T-helper 22 cell (primary cell): ENCODE data around the gene PLGRKT.
"Not testable (repeated sequence)": the region's sequence is repeated elsewhere in the genome, so short reads cannot be mapped to it uniquely, and the experiment has no call there.

ENCODE experiments used
- DNase-seq: peaks from one replicate; pipeline ENCODE4 v3.0.0-alpha.2; 2020; ENCODE audit warnings: low read depth

PLGRKT gene

DNA sequence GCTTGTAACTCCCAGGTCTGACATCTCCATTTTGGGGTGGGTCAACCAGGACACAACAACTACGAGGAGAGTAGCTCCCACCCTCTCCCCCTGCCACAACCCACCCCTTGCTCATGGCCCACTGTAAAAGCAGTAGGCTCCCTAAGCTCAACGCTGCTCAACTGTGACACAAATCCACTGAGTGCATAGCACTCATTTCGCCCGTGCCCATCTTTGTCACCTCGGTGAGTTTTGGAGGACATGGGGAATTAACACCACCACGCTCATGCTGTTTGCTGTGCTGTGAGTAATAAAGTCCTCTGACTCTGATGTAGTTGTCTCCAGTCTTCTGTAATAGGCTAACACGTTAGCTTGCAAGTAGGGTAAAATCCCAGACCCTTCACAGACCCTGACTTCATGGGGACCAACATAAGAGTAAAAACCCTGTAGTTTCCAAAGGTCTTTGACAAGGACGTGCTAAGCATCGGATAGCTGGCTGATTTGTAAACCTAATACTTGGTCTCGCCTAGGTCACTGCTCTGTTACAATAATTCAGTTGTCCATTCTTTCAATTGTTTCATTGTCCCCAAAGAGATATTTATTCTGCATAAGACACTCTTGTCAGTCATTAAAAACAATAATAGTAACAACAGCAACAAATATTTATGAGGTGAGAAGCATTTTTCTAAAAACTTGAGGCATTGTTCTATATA is 7.7 kb downstream of the PLGRKT start:
- no peak for DNase-seq

- no peak for DNase-seq
Measured at GRCh38 chr9:5428794-5429528, 8.8 kb downstream of the PLGRKT start.

DNA sequence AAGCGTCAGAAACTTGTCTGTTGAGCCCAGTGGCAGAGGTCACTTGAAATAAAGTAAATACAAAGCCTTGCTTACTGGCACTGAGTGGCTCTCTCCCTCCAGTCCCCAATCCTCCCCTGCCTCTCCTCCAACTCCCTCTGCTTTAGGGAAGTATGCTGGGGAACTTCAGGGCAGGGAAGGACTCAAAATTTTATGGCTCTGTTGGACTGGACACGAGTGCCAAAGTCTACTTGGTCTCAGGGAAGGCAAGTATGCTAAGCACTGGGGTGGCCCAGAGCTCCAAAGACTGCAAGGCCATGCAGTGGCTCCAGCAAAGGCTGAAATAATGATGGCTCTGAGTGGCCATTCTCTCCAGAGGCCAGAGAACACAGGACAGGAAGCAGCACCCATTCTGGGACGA is 9.6 kb downstream of the PLGRKT start:
- DNase-seq, result no peak

DNA sequence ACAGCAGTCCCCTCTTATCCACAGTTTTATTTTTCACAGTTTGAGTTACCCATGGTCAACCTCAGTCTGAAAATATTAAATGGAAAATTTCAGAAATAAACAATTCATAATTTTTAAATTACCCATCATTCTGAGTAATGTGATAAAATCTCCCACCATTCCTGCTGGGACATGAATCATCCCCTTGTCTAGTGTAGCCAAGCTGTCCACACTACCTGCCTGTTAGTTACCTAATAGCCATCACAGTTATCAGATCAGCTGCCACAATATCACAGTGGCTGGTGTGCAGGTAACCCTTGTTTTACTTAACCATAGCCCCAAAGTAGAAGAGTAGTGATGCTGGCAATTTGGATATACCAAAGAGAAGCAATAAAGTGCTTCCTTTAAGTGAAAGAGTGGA is 10.7 kb downstream of the PLGRKT start:
- no peak for DNase-seq

DNA sequence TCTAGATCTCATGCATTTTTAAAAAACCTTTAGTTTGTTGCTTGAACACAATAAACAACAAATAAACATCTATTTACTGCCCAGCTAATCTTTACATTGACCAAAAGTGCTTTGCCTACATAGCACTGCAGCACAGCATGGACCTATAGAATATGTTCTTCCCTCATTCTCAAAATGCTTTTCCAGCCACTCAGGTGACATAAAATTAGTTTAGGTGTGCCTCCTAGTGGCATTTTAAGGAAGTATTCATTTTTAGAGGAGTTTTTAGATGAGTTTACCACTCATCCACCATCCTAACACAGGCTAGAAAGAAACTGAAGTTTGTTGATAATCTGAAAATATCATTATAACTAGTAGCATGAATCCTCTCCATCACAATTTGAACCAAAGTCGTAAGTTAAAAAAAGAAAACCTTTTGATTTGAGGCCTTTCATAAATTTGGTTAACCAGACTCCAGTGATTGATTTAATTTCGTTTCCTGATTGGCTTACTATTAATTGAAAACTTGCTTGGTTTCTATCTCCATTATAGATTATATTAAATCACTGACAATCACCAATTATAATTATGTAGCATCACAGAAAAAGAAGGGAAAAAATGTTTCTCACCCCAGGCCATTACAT is 12.6 kb downstream of the PLGRKT start:
- DNase-seq, result no peak

- DNase-seq, result no peak
Measured at GRCh38 chr9:5422276-5422675, 15.4 kb downstream of the PLGRKT start.

- DNase-seq, result no peak
Measured at GRCh38 chr9:5421163-5421562, 16.6 kb downstream of the PLGRKT start.

- no peak for DNase-seq
Measured at GRCh38 chr9:5419987-5420386, 17.7 kb downstream of the PLGRKT start.

DNA sequence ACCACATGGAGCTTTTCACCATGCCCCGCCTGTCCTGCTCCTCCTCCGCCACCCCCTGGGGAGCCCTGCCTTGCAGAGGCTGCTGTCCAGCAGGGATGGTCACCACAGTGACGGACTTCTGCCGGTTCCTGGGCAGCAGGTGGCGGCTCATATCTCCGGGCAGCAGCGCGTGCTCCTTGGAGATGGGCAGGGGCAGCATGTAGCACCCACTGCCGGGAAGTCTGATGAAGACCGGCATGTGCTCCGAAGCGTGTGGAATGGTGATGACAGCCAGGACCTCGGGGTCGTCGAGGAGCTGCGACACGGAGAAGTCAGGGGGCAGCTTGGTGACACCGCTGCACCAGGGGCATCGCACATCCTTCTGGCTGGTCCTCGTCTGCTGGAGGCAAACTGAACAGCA is 19.2 kb downstream of the PLGRKT start:
- no peak for DNase-seq

DNA sequence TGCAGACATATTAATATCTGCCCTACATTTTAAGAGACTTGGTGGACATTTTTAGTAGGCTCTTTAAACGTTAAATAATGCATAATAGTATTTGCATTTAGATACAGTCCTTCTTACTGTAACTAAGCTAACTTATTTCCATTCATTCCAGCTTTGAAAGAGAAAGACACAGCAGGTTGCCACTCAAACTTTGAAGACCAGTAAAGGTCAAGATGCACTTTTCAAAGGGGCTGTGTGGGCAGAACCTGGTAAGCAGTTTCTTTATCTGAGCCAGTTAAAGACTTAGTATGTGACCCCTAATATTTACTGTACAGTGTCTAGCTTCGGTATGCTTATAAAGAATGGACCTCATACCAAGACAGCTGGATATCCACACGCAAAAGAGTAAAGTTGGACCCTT is 20.8 kb downstream of the PLGRKT start:
- DNase-seq, result no peak

- DNase-seq, result no peak
Measured at GRCh38 chr9:5408596-5408995, 29.1 kb downstream of the PLGRKT start.

DNA sequence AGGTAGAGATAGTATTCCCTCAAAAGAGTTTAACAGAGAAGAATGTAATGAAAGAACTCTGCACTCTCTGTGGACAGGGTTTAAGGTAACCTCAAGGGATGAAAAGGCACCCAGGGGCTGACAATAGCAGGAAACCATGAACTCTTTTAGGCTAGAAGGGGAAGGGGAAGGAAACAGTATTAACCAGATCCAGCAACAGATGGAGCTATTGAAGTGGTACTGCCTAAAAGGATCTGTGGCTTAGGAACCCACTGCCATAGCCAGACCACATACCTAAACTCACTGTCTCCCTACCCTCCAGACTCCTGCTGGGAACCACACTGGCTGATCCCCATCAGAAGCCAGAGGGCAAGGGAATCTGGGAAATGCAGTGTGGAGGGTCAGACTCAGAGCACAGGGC is 35.5 kb downstream of the PLGRKT start:
- DNase-seq, result no peak

DNA sequence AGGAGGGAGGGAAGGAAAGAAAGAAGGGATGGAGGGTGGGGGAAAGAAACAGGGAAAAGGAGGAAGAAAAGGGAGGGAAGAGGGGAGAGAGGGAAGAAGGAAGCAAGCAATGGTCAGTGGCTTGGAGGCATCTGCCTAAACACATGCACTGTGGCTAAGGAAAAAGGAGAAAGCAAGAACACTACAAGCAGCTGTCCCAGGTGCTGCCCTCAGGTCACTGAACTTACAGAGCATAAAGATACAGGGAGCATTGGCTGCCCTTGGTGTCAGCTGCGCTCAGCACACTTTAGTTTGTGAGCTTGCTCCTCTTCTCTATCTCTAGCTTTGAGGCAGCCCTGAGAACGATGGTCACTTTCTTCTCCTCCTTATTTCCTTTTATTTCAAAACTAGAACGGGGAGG is 40.2 kb downstream of the PLGRKT start:
- DNase-seq, result not testable (repeated sequence)

DNA sequence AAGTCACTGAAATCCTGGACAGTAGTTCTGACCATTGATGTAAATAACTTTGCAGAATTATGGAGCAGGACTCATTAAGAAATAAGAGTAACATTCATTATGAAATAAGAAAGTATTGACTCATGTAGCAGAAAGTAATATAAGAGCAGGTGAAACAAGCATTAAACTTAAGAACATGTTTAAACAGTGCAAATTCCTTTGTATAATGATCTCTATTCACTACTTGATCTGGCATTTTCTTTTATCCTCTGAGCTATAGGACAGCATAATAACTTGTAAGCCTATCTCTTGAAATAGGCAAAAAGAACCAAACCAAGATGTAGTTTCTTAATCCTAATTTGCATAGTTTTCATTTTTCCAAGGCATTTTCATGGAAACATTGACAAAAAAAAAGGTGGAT is 42.3 kb downstream of the PLGRKT start:
- no peak for DNase-seq

GRCh38 chr9:5393976-5394375 is 43.7 kb downstream of the PLGRKT start:
- DNase-seq, result not testable (repeated sequence)

GRCh38 chr9:5393497-5393896 is 44.2 kb downstream of the PLGRKT start:
- no peak for DNase-seq

GRCh38 chr9:5392285-5392684 is 45.4 kb downstream of the PLGRKT start:
- no peak for DNase-seq

DNA sequence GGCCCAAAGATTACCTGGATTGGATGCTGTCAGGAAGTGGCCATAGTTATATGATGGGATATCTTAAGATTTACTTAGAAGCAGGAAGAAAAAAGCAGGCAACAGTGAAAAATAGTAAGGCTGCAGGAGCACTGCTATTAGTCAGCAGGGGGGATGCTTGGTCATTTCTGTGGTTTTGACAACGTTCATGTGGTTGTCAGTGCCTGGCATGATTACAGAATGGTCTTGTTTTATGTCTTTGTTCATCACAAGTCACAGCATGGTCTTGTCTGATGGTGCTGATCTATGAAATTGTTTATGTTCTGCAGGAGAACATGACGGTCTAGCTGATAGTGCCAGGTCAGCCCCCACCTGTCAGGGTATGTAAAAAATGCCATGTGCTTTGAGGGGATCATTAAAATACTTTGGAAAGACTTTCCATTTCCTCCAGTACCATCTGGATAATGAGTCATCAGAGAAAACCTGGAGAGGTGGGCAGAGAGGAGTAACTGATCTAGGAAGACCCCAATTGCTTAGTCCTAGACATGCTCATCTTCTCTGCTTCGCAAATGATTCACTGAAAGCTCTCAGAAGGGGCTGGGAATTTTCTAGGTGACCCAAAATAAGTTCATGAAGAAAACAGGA is 48.5 kb downstream of the PLGRKT start:
- no peak for DNase-seq

DNA sequence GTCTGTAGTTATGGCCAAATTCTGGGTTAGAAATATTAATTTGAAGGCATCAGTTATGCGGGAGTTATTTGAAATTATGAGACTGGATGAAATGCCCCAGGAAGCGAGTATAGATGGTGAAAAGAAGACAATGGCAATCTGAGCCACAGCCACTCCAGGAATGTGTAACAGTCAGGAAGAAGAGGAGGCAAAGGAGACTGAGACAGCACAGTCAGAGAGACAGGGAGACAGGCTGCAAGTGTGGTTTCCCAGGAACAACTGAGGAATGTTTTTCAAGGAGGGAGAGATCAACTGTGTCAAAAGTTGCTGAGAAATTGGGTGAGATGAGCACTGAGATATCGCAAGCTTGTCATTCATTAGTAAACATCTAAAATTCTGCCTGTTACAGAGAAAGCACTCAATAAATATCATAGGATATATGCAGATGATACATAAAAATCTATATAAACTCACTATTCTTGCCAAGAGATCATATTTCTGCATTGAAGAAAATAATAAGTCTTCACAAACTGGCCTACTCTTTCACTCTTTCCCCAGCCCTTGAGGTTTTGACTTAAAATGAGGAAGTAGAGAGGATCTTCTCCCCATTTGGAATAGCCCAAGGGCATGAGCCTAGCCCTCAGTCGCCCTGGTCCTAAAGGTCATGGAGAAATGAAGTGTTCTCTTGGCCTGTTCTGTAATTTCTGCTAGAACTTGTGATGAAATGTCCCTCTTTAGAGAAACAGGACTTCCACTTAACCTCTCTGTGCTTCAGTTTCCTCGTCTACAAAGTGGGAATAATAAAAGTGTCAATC is 49.5 kb downstream of the PLGRKT start:
- no peak for DNase-seq

- no peak for DNase-seq
Measured at GRCh38 chr9:5384436-5384835, 53.3 kb downstream of the PLGRKT start.

GRCh38 chr9:5382479-5382878 is 55.2 kb downstream of the PLGRKT start:
- DNase-seq, result no peak
